22Rv1 (cell line): Measurements from ENCODE around the gene SMARCAL1.
"Not testable (repeated sequence)": the region's sequence is repeated elsewhere in the genome, so short reads cannot be mapped to it uniquely, and the experiment has no call there.

ENCODE experiments used
- H3K27ac ChIP-seq: fragments of 450-650 bp; 2 replicates; pipeline ENCODE4 v1.5.1; 2017
- CTCF ChIP-seq: fragments of 450-650 bp; IDR thresholded peaks from 2 replicates; pipeline ENCODE4 v1.5.1; 2017; ENCODE audit warnings: mild to moderate bottlenecking
- ZFX ChIP-seq: fragments of 450-650 bp; IDR thresholded peaks from 2 replicates; pipeline ENCODE4 v1.6.1; 2017; ENCODE audit warnings: antibody characterized with exemption, borderline replicate concordance

SMARCAL1 gene

GRCh38 chr2:216370961-216371712 lies 41.1 kb upstream of the SMARCAL1 start:
- TF ChIP-seq CTCF, result no peak
- no peak for TF ChIP-seq ZFX
- H3K27ac ChIP-seq, result no peak overlapping the region

DNA sequence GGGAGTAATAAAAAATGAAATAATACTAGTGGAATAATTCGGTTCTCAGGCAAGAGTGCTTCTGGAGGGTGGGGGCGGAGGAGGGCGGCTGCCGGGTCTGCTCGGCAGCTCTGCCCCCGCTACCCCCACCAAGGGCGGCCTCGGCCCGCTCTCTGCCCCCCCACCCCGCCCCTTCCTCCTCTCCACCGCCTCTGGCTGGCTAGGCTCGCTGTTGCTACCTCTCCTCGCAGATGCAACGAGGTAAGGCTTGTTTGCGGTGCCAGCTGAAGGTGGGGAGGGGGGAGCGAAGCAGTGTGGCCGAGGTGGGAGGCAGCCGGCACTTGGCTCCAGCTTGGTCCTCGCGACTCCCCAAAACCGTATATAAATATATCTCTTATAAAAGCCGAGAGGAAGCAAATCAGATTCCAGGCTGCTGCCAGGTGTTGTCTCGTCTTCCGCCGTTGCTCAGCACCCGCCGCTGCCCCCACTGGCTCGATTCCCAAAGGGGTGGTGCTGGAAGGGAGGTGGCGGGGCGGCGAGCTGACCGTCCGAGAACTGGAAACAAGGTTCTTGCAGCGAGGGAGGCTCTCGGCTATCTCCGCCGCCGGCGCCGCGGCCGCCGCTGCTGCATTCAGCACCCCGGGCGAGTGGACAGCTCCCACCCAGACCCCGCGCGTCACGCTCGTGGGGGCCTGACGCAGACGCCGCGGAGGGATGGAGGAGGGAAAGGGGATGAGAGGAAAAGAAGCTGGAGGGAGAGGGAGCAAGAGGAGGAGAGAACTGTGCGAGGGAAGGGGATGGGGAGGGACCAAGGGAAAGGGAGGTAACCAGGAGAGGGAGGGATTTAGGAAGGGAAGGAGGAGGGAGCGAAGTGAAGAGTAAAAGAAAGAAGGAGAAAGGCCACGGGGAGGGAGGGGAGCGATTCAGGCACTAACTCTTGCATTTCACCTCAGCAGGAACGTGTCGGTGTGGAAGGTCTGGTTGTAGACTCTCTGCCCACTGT lies 40.3 kb upstream of the SMARCAL1 start, which contains the start of gene MARCHF4:
MARCHF4 (minus strand) TSS at position 763 of the 982 bp plus-strand sequence. CDS start 2,223 bp downstream, outside the sequence.
- no peak for TF ChIP-seq ZFX
- H3K27ac ChIP-seq, result no peak within 1 kb of the TSS

- H3K27ac ChIP-seq, result no peak overlapping the region
- TF ChIP-seq CTCF, result no peak
- no peak for TF ChIP-seq ZFX
Measured at GRCh38 chr2:216372761-216373291, 39.5 kb upstream of the SMARCAL1 start.

- H3K27ac ChIP-seq, result no peak overlapping the region
Measured at GRCh38 chr2:216373896-216374295, 38.4 kb upstream of the SMARCAL1 start.

GRCh38 chr2:216375286-216375685 lies 37.0 kb upstream of the SMARCAL1 start:
- TF ChIP-seq CTCF, result no peak
- TF ChIP-seq ZFX, result no peak
- no peak overlapping the region for H3K27ac ChIP-seq

More at GRCh38 chr2:216373896-216374295, 38.4 kb upstream of the SMARCAL1 start:
- TF ChIP-seq ZFX (no peak), CTCF (no peak)

DNA sequence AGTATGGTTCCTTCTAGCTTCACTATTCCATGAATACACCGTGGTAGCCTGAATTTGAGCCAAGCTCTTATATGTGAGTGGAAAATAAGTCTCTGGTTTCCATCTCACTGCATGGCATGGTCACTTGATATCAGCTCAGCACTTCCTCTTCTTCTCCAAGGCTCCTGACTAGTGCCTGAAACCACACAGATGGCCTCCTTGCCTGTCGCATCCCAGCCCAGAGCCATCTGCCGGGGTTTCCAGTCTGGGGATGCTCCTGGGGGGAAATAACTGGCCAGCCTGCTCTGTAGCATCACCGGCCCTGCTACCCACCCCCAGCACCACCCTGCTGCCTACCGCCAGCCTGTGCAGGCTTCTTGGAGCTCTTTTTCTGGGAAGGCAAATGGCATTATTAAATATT lies 32.3 kb upstream of the SMARCAL1 start:
- no peak overlapping the region for H3K27ac ChIP-seq
- TF ChIP-seq ZFX (no peak), CTCF (no peak)

DNA sequence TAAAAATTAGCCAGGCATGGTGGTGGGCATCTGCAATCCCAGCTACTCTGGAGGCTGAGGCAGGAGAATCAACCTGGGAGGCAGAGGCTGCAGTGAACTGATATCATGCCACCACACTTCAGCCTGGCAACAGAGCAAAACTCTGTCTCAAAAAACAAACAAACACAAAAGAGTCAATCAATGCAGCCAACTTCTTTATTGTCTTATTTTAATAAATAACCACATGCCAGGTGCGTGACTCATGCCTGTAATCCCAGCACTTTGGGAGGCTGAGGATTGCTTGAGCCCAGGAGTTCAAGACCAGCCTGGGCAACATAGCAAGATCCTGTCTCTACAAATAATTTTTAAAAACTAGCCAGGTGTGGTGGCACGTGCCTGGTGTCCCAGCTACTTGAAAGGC lies 27.9 kb upstream of the SMARCAL1 start:
- not testable (repeated sequence) for H3K27ac ChIP-seq

DNA sequence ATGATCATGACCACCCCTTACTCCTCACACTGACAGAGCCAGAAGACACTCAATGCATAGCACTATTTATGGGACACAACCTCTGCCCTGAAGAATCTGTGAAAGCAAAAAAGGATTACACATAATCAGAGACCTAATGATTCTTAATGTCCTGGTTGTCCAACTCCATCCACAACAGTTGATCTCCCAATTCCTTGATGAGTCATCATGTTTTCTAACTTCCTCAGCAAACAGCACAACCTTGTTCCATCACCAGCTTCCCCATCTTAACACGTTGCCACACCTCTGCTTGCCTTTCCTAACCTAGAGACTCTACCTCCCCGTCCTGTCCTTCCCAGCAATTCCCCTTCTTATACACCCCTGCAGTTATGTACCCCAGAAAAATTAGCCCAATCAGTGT lies 26.8 kb upstream of the SMARCAL1 start:
- TF ChIP-seq ZFX (no peak), CTCF (no peak)
- no peak overlapping the region for H3K27ac ChIP-seq
